K562 (cell line): Measurements from ENCODE around the gene PDLIM7. TPM values are rescaled to one million over a fixed set of nuclear protein-coding genes. Genes with fewer than 3 reads are reported as not detected.

Experiments
- ATAC-seq: fragments of 200-7000 bp; cut with Tn5 transposase; 3 replicates; pipeline ENCODE4 v1.9.1; 2020; ENCODE audit warnings: moderate library complexity
- BruUV-seq: library from RNA; stranded (reverse); fragments of 400-500 nt; replicated peaks from 2 replicates; lab custom pipeline; 2021; lab: Mats Ljungman, UMichigan
- CTCF ChIA-PET: fragments of 300-600 bp; formaldehyde crosslinking; extraction: SDS; loops from one replicate; lab custom pipeline; 2021; ENCODE audit warnings: low intra/inter-chr PET ratio; lab: Yijun Ruan, JAX
- POLR2A ChIA-PET: fragments of 300-600, 350-650 bp; sonication (Branson Sonifier 250); formaldehyde crosslinking; extraction: SDS; loops from one replicate; lab custom pipeline; 2021; ENCODE audit warnings: antibody characterized with exemption, inconsistent platforms; lab: Yijun Ruan, JAX
- DNase-seq, 4 experiments: peaks; one replicate each; pipeline versions ENCODE4 v3.0.0 to v3.0.0-alpha.2; 2011 to 2018; ENCODE audit warnings: low spot score in 3 of 4, mixed read lengths in 3 of 4; ENCODE audit errors: extremely low read depth in 1 of 4
- FAIRE-seq: peaks from 2 replicates; lab custom pipeline; 2011; peaks lifted over from hg19 to GRCh38; lab: Jason Lieb, UNC
- H2AFZ ChIP-seq: 2 replicates; pipeline ENCODE4 v1.6.0; 2011; ENCODE audit warnings: low read depth, low read length, control low read depth, inconsistent platforms
- H3K27ac ChIP-seq: fragments of 200-600 bp; 3 replicates; pipeline ENCODE4 v1.8.0; 2011; ENCODE audit warnings: low read depth, mild to moderate bottlenecking, control low read depth, inconsistent platforms, low read length, moderate library complexity, mixed read lengths; ENCODE audit errors: extremely low read depth
- H3K27me3 ChIP-seq, 2 experiments: fragments of 300-600 bp in 1 of 2; 2 replicates in 1 of 2; 3 replicates in 1 of 2; pipeline versions ENCODE4 v1.6.0 to v1.8.0; 2011; ENCODE audit warnings: inconsistent platforms in 2 of 2, low read length in 2 of 2, mild to moderate bottlenecking in 1 of 2, mixed read lengths in 1 of 2, moderate library complexity in 1 of 2; ENCODE audit not compliant: control insufficient read depth in 2 of 2, insufficient read depth in 2 of 2
- H3K36me3 ChIP-seq: fragments of 300-600 bp; 3 replicates; pipeline ENCODE4 v1.8.0; 2011; ENCODE audit warnings: mild to moderate bottlenecking, low read length, inconsistent platforms; ENCODE audit not compliant: control insufficient read depth, insufficient read depth
- H3K4me1 ChIP-seq, 2 experiments: fragments of 200-600 bp in 1 of 2; replicated peaks in 1 of 2; 2 replicates in 1 of 2; 3 replicates in 1 of 2; pipeline versions ENCODE4 v1.5.1 to v1.8.0; 2011; ENCODE audit warnings: inconsistent platforms in 2 of 2, low read length in 2 of 2, mild to moderate bottlenecking in 1 of 2, mixed read lengths in 1 of 2, moderate library complexity in 1 of 2; ENCODE audit not compliant: control insufficient read depth in 2 of 2, insufficient read depth in 2 of 2
- H3K4me2 ChIP-seq: 2 replicates; pipeline ENCODE4 v1.6.1; 2011; ENCODE audit warnings: low read length, control low read depth, inconsistent platforms, mixed read lengths; ENCODE audit not compliant: insufficient read depth
- H3K4me3 ChIP-seq: fragments of 200-600 bp; sonication (generic), shearing (Covaris generic); 2 replicates; pipeline ENCODE4 v1.5.1; 2016; ENCODE audit warnings: control low read depth, inconsistent platforms
- H3K79me2 ChIP-seq: fragments of 200-600 bp; 3 replicates; pipeline ENCODE4 v1.8.0; 2011; ENCODE audit warnings: low read length, inconsistent platforms; ENCODE audit not compliant: control insufficient read depth, insufficient read depth
- H3K9ac ChIP-seq, 2 experiments: 2 replicates each; pipeline versions ENCODE4 v1.6.0 to v1.6.1; 2011; ENCODE audit warnings: low read depth in 2 of 2, low read length in 2 of 2, control low read depth in 1 of 2, inconsistent platforms in 1 of 2, mild to moderate bottlenecking in 1 of 2, mixed read lengths in 1 of 2; ENCODE audit not compliant: insufficient read depth in 1 of 2
- H3K9me1 ChIP-seq: one replicate; pipeline ENCODE4 v1.6.0; 2011; ENCODE audit warnings: inconsistent platforms, mild to moderate bottlenecking, low read length, moderate library complexity; ENCODE audit not compliant: control insufficient read depth, insufficient read depth
- H3K9me3 ChIP-seq: replicated peaks from 2 replicates; pipeline ENCODE4 v1.5.1; 2011; ENCODE audit warnings: low read depth, low read length, inconsistent platforms; ENCODE audit not compliant: control insufficient read depth, insufficient read depth
- H4K20me1 ChIP-seq: replicated peaks from 2 replicates; pipeline ENCODE4 v1.6.1; 2011; ENCODE audit warnings: low read length, inconsistent platforms, mixed read lengths; ENCODE audit not compliant: control insufficient read depth, insufficient read depth
- ASH1L ChIP-seq: fragments of 450-650 bp; IDR thresholded peaks from 2 replicates; pipeline ENCODE4 v1.6.1; 2018; ENCODE audit warnings: borderline replicate concordance, mild to moderate bottlenecking, low read depth; ENCODE audit not compliant: partially characterized antibody
- CEBPB ChIP-seq: fragments of 450-650 bp; IDR thresholded peaks from 2 replicates; pipeline ENCODE4 v1.6.1; 2016; ENCODE audit warnings: missing genetic modification characterization, missing compliant biosample characterization
- CEBPG ChIP-seq, 3 experiments: fragments of 200-800 bp in 1 of 3; sonication (Bioruptor generic) in 1 of 3; sonication (generic) in 1 of 3; formaldehyde crosslinking in 1 of 3; IDR thresholded peaks in 2 of 3; conservative IDR thresholded peaks in 1 of 3; 2 replicates each; pipeline versions ENCODE4 v1.6.1 to v1.8.0; 2016 to 2022; ENCODE audit warnings: missing compliant biosample characterization in 2 of 3, missing genetic modification characterization in 2 of 3, mild to moderate bottlenecking in 1 of 3, missing genetic modification reagents in 1 of 3
- CHD2 ChIP-seq: IDR thresholded peaks from 2 replicates; pipeline ENCODE4 v1.6.1; 2011; ENCODE audit warnings: low read depth, low read length
- HNRNPL ChIP-seq: fragments of 200-400 bp; formaldehyde crosslinking; IDR thresholded peaks from 2 replicates; pipeline ENCODE4 v1.6.1; 2017; ENCODE audit warnings: low read depth, mild to moderate bottlenecking, low read length
- POLR2A ChIP-seq: fragments of 450-650 bp; conservative IDR thresholded peaks from 2 replicates; pipeline ENCODE4 v1.6.1; 2016
- POLR2AphosphoS5 ChIP-seq: IDR thresholded peaks from 2 replicates; pipeline ENCODE4 v1.6.1; 2011; ENCODE audit warnings: mild to moderate bottlenecking, low read depth, low read length, moderate library complexity; ENCODE audit not compliant: control insufficient read depth, insufficient read depth
- WGBS: fragments of 100-300 bp; shearing (Covaris generic); methylation state at CpG from one replicate; pipeline ENCODE4 v1.1.6; 2016; ENCODE audit warnings: low coverage, mixed read lengths; ENCODE audit not compliant: insufficient coverage; ENCODE audit errors: missing lambda C conversion rate; 5-methylcytosine and 5-hydroxymethylcytosine counted together
- in situ Hi-C: fragments of 300-500 bp; cut with MboI; formaldehyde crosslinking; loops from 4 replicates; pipeline ENCODE4 v1.15.0; 2018; ENCODE audit warnings: inconsistent platforms, mixed read lengths
- intact Hi-C: fragments of 100-400 bp; cut with micrococcal nuclease; formaldehyde crosslinking; loops from 2 replicates; pipeline ENCODE4 v1.14.2; 2022
- polyA plus RNA-seq, 8 experiments: library from polyadenylated mRNA; depleted of rRNA in 4 of 8; stranded (reverse) in 5 of 8; unstranded in 3 of 8; fragments of >200 nt; fragmentation: Nextera tagmentation in 2 of 8; fragmentation: Illumina TruSeq in 1 of 8; extraction: Ambion mirVana in 2 of 8; extraction: Trizol in 1 of 8; gene quantifications; 2 replicates each; pipeline versions ENCODE4 v1.2.1 to v1.2.3, GENCODE V29; 2011 to 2014; ENCODE audit warnings: inconsistent platforms in 1 of 8, missing spikeins in 1 of 8
- total RNA-seq, 7 experiments: library from RNA; depleted of rRNA in 6 of 7; stranded (reverse); fragments of >200 nt in 6 of 7; fragmentation: Illumina TruSeq in 2 of 7; extraction: Trizol in 2 of 7; gene quantifications; 2 replicates each; pipeline versions ENCODE4 v1.2.1 to v1.2.3, GENCODE V29; 2011 to 2021; ENCODE audit warnings: low replicate concordance in 1 of 7
- TF ChIP-seq, protein P1 (sequence below): fragments of 450-650 bp; formaldehyde crosslinking; IDR thresholded peaks from 2 replicates; pipeline ENCODE4 v1.4.0; 2022; ENCODE audit warnings: missing genetic modification characterization

The PDLIM7 gene
- total and polyA plus RNA-seq, 9 of the 15 experiments (the other 6 are each of a cell fraction or from before 2014, with no cell fraction given) = 2.1 to 124 (median 32.6) TPM

DNA sequence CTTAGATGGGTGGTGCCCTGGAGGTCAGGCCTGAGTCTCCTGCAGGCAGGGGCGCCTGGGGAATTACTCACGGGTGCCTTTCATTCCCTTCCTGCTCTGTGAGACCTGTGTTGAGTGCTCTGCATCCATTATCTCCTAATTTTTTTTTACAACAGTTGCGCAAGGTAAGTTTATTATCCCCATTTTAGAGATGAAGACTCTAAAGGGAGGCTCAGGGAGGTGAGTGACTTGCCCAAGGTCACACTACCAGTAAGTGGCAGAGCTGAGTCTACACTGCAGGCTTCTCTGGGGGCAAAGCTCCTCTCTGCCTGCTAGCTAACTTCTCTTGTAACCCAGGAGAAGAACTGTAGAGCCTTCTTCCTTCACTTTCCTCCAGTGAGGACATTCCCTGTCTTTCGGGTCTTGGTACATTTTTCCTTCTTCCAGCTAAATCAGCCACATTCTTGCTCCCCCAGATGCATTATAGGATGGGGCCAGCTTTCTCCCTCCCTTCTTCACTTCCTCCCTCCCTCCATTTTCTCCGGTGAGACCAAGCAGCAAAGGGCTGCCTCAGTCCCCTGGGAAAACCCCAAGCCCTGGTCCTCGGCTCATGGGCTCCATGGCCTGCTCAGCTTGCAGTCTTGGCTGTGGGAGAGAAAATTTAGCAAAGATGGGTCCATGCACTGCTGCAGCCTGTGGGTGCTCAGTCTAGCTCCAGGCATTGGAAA lies 49.0 kb downstream of the PDLIM7 start:
- ATAC-seq = no peak
- 44% methylated on average over 6 of the region's 6 CpGs for WGBS
- peaks cover 23% of the 10 kb centered on the region for H4K20me1 ChIP-seq
- peaks cover 3% of the 10 kb centered on the region for H3K9me1 ChIP-seq
- no TSS peak for BruUV-seq
- H3K9ac ChIP-seq = 0 out of 4 replicates have a peak overlapping the region, but pooled peaks of 1 of the 2 experiments have one; percentile 21
- ChIA-PET POLR2A (interaction anchor here (0.6 to 11.8 kb wide), 9 partner anchors 9 to 58 kb away, joined by 3 to 210 read pairs (median 4); partner anchors contain the start of gene GRK6), CTCF (interaction anchor here (1.9 kb wide), 1 partner anchor 44 kb away, joined by 9 read pairs; no protein-coding TSS in a partner anchor)
- H3K79me2 ChIP-seq = no peaks in the 10 kb centered on the region
- H2AFZ ChIP-seq = no peak overlapping the region
- no peak for FAIRE-seq
- no peak overlapping the region for H3K4me2 ChIP-seq
- no peaks in the 10 kb centered on the region for H3K36me3 ChIP-seq
- H3K4me1 ChIP-seq = peaks cover 19 to 43% of the 10 kb centered on the region in 2 experiments
- no peak for DNase-seq
- H3K27ac ChIP-seq = no peak overlapping the region
- no peaks in the 10 kb centered on the region for H3K27me3 ChIP-seq
- no peak overlapping the region for H3K4me3 ChIP-seq
- intact Hi-C loops = no loop called here
- TF ChIP-seq, protein P1, sequence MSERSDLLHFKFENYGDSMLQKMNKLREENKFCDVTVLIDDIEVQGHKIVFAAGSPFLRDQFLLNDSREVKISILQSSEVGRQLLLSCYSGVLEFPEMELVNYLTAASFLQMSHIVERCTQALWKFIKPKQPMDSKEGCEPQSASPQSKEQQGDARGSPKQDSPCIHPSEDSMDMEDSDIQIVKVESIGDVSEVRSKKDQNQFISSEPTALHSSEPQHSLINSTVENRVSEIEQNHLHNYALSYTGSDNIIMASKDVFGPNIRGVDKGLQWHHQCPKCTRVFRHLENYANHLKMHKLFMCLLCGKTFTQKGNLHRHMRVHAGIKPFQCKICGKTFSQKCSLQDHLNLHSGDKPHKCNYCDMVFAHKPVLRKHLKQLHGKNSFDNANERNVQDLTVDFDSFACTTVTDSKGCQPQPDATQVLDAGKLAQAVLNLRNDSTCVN (CRISPR knock-in tag) = no peak
- TF ChIP-seq POLR2A (peak; percentile 14; the same call in 1 of the 2 replicates), CEBPB (tag) (peak; percentile 93), CHD2 (0 out of 2 replicates have a peak, but pooled peaks have one; percentile 3), POLR2AphosphoS5 (0 out of 2 replicates have a peak, but pooled peaks have one; percentile 15), ASH1L (no peak), CEBPG (CRISPR knock-in tag; IDR thresholded peaks at IDR 0.05) (peak; percentile 73), CEBPG (tag; conservative IDR thresholded peaks at IDR 0.05 in 1 of 2, IDR thresholded peaks at IDR 0.05 in 1 of 2) (peak; percentile 58 to 62), HNRNPL (peak; percentile 9)
- TF ChIP-seq, all 486 proteins: peak for 6
- no peaks in the 10 kb centered on the region for H3K9me3 ChIP-seq
- in situ Hi-C loops = loop anchor here (5.0 kb wide), 1 partner anchor 56 kb away; no protein-coding TSS in a partner anchor
